GM23338 (cell line): ENCODE measurements around the gene MRPL30. TPM values are rescaled to one million over a fixed set of nuclear protein-coding genes. Genes with fewer than 3 reads are reported as not detected.

ENCODE experiments used
- ATAC-seq: fragments of 200-7000 bp; cut with Tn5 transposase; 3 replicates; pipeline ENCODE4 v1.9.1; 2020
- DNase-seq: peaks from one replicate; pipeline ENCODE4 v3.0.0-alpha.2; 2015; ENCODE audit warnings: low spot score
- H2AFZ ChIP-seq: fragments of 200-600 bp; sonication (generic); 2 replicates; pipeline ENCODE4 v1.8.0; 2016; ENCODE audit warnings: antibody characterized with exemption, mild to moderate bottlenecking, moderate library complexity
- H3F3A ChIP-seq: fragments of 200-600 bp; sonication (generic); replicated peaks from 2 replicates; pipeline ENCODE4 v1.8.0; 2017; ENCODE audit warnings: antibody characterized with exemption, mixed run types, low read depth
- H3K27ac ChIP-seq: fragments of 200-600 bp; sonication (generic); 2 replicates; pipeline ENCODE4 v1.6.1; 2016; ENCODE audit warnings: low read depth
- H3K27me3 ChIP-seq: fragments of 200-600 bp; sonication (generic); 2 replicates; pipeline ENCODE4 v1.8.0; 2016; ENCODE audit warnings: mild to moderate bottlenecking, mixed run types, moderate library complexity; ENCODE audit not compliant: insufficient read depth
- H3K36me3 ChIP-seq: fragments of 200-600 bp; sonication (generic); 2 replicates; pipeline ENCODE4 v1.8.0; 2016; ENCODE audit warnings: mild to moderate bottlenecking; ENCODE audit not compliant: insufficient read depth
- H3K4me1 ChIP-seq: fragments of 200-600 bp; sonication (generic); 2 replicates; pipeline ENCODE4 v1.8.0; 2016; ENCODE audit warnings: mild to moderate bottlenecking, moderate library complexity; ENCODE audit not compliant: insufficient read depth
- H3K4me2 ChIP-seq: fragments of 200-600 bp; sonication (generic); 2 replicates; pipeline ENCODE4 v1.7.1; 2017; ENCODE audit warnings: mixed run types
- H3K4me3 ChIP-seq: fragments of 200-600 bp; sonication (generic); 2 replicates; pipeline ENCODE4 v1.6.1; 2016; ENCODE audit warnings: mixed run types
- H3K79me2 ChIP-seq: fragments of 200-600 bp; sonication (generic); replicated peaks from 2 replicates; pipeline ENCODE4 v1.8.0; 2017; ENCODE audit warnings: mild to moderate bottlenecking; ENCODE audit not compliant: insufficient read depth
- H3K9me2 ChIP-seq: fragments of 200-600 bp; sonication (generic); 2 replicates; pipeline ENCODE4 v1.8.0; 2017; ENCODE audit not compliant: insufficient read depth
- H4K20me1 ChIP-seq: fragments of 200-600 bp; sonication (generic); replicated peaks from 2 replicates; pipeline ENCODE4 v1.8.0; 2017; ENCODE audit warnings: mild to moderate bottlenecking; ENCODE audit not compliant: insufficient read depth
- H3K27ac Mint-ChIP-seq: 2 replicates; pipeline ENCODE4 v1.8.0; 2020; ENCODE audit warnings: inconsistent platforms, mild to moderate bottlenecking, moderate library complexity, mixed read lengths
- H3K27me3 Mint-ChIP-seq: 3 replicates; pipeline ENCODE4 v1.8.0; 2022; ENCODE audit warnings: low read depth, mild to moderate bottlenecking, moderate library complexity, mixed read lengths, inconsistent platforms; ENCODE audit not compliant: insufficient read depth, poor library complexity
- H3K36me3 Mint-ChIP-seq: 3 replicates; pipeline ENCODE4 v1.8.0; 2021; ENCODE audit warnings: low read depth, mild to moderate bottlenecking, inconsistent platforms, moderate library complexity, mixed read lengths
- H3K4me1 Mint-ChIP-seq: 3 replicates; pipeline ENCODE4 v1.8.0; 2020; ENCODE audit warnings: mild to moderate bottlenecking, inconsistent platforms, mixed read lengths
- H3K4me3 Mint-ChIP-seq: 3 replicates; pipeline ENCODE4 v1.8.0; 2021; ENCODE audit warnings: moderate library complexity, mild to moderate bottlenecking, inconsistent platforms, mixed read lengths
- H3K9me3 Mint-ChIP-seq: 3 replicates; pipeline ENCODE4 v1.8.0; 2020; ENCODE audit warnings: moderate library complexity, mild to moderate bottlenecking, inconsistent platforms, mixed read lengths
- CREB1 ChIP-seq: fragments of 250-450 bp; sonication (Bioruptor Pico); IDR thresholded peaks from 2 replicates; pipeline ENCODE4 v1.5.0; 2020; ENCODE audit warnings: low read depth, mild to moderate bottlenecking, moderate library complexity
- CTCF ChIP-seq, 2 experiments: fragments of 200-600 bp in 1 of 2; sonication (generic) in 1 of 2; conservative IDR thresholded peaks; 2 replicates each; pipeline versions ENCODE4 v1.5.1 to v1.6.1; 2016 to 2017; ENCODE audit warnings: antibody characterized with exemption in 2 of 2, low read depth in 2 of 2, mild to moderate bottlenecking in 2 of 2, moderate library complexity in 1 of 2
- ETS1 ChIP-seq: IDR thresholded peaks from 2 replicates; pipeline ENCODE4 v1.6.1; 2016; ENCODE audit warnings: antibody characterized with exemption
- EZH2 ChIP-seq: fragments of 200-600 bp; sonication (generic); IDR thresholded peaks from one replicate; pipeline ENCODE4 v1.8.0; 2017; ENCODE audit warnings: antibody characterized with exemption, mild to moderate bottlenecking, low read depth; ENCODE audit not compliant: unreplicated experiment
- EZH2phosphoT487 ChIP-seq: fragments of 200-600 bp; sonication (generic); IDR thresholded peaks from one replicate; pipeline ENCODE4 v1.8.1; 2018; ENCODE audit warnings: antibody characterized with exemption; ENCODE audit not compliant: unreplicated experiment
- JUNB ChIP-seq: IDR thresholded peaks from one replicate; pipeline ENCODE4 v1.6.1; 2016; ENCODE audit warnings: antibody characterized with exemption; ENCODE audit not compliant: unreplicated experiment
- NANOG ChIP-seq: IDR thresholded peaks from 2 replicates; pipeline ENCODE4 v1.6.1; 2016; ENCODE audit warnings: antibody characterized with exemption, borderline replicate concordance
- POLR2AphosphoS5 ChIP-seq: IDR thresholded peaks from 2 replicates; pipeline ENCODE4 v1.6.1; 2016; ENCODE audit warnings: antibody characterized with exemption, low read depth
- REST ChIP-seq: IDR thresholded peaks from one replicate; pipeline ENCODE4 v1.6.1; 2018; ENCODE audit warnings: antibody characterized with exemption; ENCODE audit not compliant: unreplicated experiment
- STAT1 ChIP-seq: IDR thresholded peaks from one replicate; pipeline ENCODE4 v1.6.1; 2016; ENCODE audit warnings: antibody characterized with exemption; ENCODE audit not compliant: unreplicated experiment
- ZNF114 ChIP-seq: fragments of 250-450 bp; sonication (Bioruptor Pico); IDR thresholded peaks from 2 replicates; pipeline ENCODE4 v1.5.0; 2020; ENCODE audit warnings: mild to moderate bottlenecking, moderate library complexity
- ZNF331 ChIP-seq: fragments of 250-450 bp; sonication (Bioruptor Pico); IDR thresholded peaks from 2 replicates; pipeline ENCODE4 v1.5.0; 2020; ENCODE audit warnings: low read depth, mild to moderate bottlenecking, moderate library complexity
- ZNF462 ChIP-seq: fragments of 250-450 bp; sonication (Bioruptor Pico); IDR thresholded peaks from 2 replicates; pipeline ENCODE4 v1.5.0; 2020; ENCODE audit warnings: mild to moderate bottlenecking, moderate library complexity
- polyA plus RNA-seq: library from polyadenylated mRNA; unstranded; fragments of >200 nt; fragmentation: Nextera tagmentation; extraction: Ambion mirVana; gene quantifications from 2 replicates; pipeline ENCODE4 v1.2.1, GENCODE V29; 2016
- total RNA-seq: library from RNA; depleted of rRNA; stranded (reverse); fragments of >200 nt; shearing (Covaris generic); gene quantifications from 2 replicates; pipeline ENCODE4 v1.2.3, GENCODE V29; 2014

MRPL30 gene
- total and polyA plus RNA-seq, 2 experiments from 2014 or later: 51.4 to 53.7 TPM

GRCh38 chr2:99140056-99140859 lies 40.7 kb upstream of the MRPL30 start:
- H3K4me3 ChIP-seq: peak overlapping the region; percentile 85
- TF ChIP-seq REST (no peak), CTCF (conservative IDR thresholded peaks at IDR 0.05; ENCODE audit: low read depth in 2 of 2) (no peak), NANOG (no peak), EZH2 (no peak), ZNF331 (no peak), STAT1 (no peak), ETS1 (no peak), ZNF114 (no peak), ZNF462 (no peak), EZH2phosphoT487 (no peak), CREB1 (CRISPR knock-in tag) (no peak), POLR2AphosphoS5 (no peak), JUNB (no peak)
- Mint-ChIP-seq H3K27me3 (peaks cover 11% of the 10 kb centered on the region), H3K36me3 (peaks cover 36% of the 10 kb centered on the region), H3K9me3 (peaks cover 34% of the 10 kb centered on the region), H3K27ac (peak overlapping the region; percentile 89), H3K4me1 (peaks cover 9% of the 10 kb centered on the region; the same call in 2 of the 3 replicates), H3K4me3 (peak overlapping the region; percentile 94)
- no peak overlapping the region; the same call in 1 of the 2 replicates for H3K27ac ChIP-seq
- ATAC-seq (no peak), DNase-seq (peak; percentile 68)
- H3K36me3 ChIP-seq: 0 out of 2 replicates have a peak, but pooled peaks cover 3% of the 10 kb centered on the region
- H3K27me3 ChIP-seq: 0 out of 2 replicates have a peak, but pooled peaks cover 7% of the 10 kb centered on the region
- peak overlapping the region; percentile 84 for H3K4me2 ChIP-seq
- H3K4me1 ChIP-seq: peaks cover 17% of the 10 kb centered on the region
- H2AFZ ChIP-seq: peak overlapping the region; percentile 92
- no peaks in the 10 kb centered on the region for H4K20me1 ChIP-seq
- H3K79me2 ChIP-seq: peaks cover 16% of the 10 kb centered on the region
- H3K9me2 ChIP-seq: no peaks in the 10 kb centered on the region; the same call in 1 of the 2 replicates
- H3F3A ChIP-seq: no peaks in the 10 kb centered on the region; the same call in 1 of the 2 replicates
